HG02571 (cell line): ENCODE data around the gene TNFRSF13B.
"Not testable (repeated sequence)": the region's sequence is repeated elsewhere in the genome, so short reads cannot be mapped to it uniquely, and the experiment has no call there.

Experiments used
- ATAC-seq: cut with Tn5 transposase; IDR thresholded peaks from one replicate; pipeline ENCODE4 v1.9.1; 2021; ENCODE audit warnings: mild to moderate bottlenecking, moderate library complexity; ENCODE audit not compliant: unreplicated experiment

Gene TNFRSF13B

DNA sequence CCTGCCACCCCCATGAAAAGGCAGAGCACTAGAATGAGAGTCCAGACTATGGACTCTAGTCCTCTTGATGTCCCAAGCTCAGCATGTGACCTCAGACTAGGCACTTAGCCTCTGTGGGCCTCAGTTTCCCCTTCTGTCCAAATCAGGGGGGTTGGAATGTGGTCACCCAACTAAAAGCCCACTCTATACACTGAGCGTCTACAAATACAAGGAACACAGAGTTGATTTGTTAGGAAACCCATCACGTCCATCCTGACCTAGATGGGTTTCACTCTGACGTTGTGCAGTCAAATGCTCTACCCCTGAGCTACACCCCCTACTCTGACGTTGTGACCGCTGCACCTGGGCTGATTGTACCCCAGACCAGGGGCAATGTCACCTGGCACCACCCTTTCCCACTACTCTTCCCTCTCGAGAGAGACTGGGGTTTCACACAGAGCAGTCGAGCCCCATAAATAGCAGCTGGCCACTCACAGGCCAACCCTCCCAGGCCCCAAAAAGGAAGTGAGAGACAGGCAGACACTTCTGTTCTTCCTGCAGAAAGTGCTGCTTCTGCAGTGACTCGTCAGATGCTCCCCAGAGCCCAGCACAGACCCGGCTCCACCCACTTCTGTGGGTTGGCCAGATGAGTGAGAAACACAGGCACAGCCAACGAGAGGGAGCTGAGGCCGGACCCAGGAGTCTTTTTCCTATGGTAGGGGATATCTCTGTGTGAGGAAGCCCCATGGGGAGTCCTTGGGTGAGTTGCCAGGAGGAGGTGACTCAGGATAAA, 16.1 kb upstream of the TNFRSF13B start:
- peak; percentile 51 for ATAC-seq

DNA sequence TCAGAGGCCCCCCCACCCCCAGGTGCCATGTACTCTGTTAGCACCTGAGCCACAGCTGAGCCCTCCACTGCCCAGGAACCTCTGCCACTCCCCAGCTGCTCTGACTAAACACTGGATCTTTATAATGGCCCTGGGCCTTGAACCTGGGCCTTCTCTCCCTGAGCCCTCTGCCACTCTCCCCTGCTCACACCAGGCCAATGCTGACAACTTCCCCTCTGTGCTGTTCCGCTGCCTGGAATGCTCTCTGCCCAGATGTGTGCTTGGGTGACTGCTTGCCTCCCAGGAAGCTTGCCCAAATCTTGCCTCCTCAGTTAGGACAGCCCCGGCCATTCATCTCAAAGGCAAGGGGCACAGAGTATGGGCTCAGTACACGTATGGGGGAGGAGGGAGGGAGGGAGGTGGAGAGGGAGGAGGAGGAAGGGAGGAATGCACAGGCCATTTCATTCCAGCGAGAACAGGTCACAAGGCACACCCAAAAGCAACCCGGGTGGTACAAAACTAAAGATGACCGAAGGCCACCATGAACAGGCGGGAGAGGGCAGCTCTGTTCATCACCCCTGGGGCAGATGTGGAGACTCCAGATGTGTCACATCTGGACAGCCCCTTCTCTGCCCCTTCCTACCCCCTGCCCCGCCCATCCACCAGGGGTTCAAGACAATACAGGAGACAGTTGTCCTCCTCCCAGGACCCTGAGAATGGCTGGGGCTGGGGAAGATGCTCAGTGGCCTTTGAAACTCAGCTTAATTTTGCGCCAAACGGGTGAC, 15.3 kb upstream of the TNFRSF13B start:
- no peak for ATAC-seq

DNA sequence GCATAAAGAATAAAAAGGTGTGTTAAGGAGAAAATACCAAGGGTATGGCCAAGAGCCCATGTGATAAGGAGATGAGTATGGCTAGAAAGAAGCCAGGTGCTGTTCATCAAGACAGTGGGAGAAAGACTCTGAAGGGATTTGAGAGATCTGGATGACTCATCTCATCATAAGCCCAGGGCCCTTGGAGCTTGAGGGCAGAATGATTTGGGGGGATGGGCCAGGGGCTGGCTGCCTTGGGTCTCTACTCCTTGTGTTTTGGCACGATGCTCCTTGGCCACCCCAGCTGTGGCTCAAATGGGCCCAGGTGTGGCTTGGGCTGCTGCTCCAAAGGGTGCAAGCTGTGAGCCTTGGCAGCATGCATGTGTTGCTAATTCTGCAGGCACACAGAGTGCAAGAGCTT, 14.5 kb upstream of the TNFRSF13B start:
- ATAC-seq: no peak

DNA sequence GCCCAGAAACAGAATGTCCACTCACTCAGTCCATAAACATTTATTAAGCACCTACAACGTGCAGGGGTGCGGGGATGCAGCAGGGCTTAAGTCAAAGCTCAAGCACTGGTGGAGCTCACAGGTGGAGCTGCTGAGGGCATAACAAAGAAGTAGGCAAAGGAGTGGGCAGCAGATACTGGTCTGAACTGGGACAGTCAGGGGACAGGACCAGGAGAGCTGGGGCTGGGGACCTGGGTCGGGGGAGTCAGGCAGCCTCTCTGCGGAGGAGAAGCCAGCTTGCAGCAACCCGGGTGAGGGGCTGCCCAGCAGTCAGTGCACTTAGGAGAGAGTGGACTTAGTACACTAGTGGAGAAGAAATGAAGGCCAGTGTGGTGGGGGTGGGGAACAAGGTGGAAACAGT, 10.0 kb upstream of the TNFRSF13B start:
- no peak for ATAC-seq

DNA sequence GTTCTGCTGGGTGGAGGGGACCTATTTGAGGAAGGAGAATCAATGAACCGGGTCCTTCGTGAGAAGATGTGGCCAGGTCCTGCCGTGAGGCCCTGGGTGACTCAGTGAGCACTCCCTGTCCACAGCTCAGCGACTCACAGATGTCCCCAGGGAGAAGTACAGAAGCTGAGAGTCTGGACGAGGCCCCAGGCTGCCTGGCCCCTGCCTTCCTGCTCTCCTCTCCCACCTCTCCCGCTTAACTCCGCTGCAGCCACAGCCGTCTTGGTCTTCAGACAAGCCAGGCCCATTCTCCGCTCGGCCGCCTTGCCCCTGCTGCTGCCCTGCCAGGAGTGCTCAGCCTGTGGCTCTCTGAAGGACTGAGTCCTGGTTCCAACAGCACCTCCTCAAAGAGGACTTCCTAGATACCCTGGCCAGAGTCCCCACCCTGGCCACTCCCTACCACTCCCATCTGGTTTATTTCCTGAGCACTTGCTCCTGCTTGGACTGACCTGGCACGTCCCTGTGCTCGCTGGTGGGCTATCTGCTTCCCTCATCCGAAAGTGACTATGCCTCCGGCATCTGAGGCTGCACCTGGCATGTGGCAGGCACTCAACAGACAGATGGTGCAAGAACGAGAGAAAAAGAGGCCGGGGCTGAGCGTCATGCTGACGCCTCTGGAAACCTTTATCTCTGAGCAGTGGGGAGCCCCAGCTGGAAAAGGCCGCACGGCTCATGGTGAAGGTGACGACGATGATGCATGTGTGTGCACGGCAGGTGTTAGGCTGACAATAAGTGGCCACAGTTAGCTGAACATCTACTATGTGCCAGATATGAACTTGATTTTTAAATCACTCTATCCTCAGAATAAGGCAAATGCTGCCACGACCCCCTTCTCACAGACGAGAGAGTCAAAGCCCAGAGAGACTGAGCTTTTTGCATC, 9.2 kb upstream of the TNFRSF13B start:
- ATAC-seq: no peak

DNA sequence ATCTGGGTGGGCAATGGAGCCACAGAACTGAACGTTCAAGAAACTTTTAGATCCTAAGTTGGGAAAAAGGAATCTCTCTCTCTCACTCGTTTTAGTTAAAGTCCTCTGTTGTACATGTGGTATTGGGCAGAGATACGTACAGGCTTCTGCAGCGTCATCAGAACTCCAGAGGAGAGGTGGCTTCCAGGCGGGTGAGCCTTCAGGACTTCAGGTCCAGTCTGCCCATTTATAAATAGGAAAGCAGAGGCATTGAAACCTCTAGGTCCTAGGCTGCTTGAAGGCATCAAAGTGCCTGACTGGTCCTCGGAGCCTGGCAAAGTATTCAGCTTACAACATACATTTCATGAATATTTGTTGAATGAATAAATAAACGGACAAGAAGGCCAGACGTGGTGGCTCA, 8.1 kb upstream of the TNFRSF13B start:
- no peak for ATAC-seq

DNA sequence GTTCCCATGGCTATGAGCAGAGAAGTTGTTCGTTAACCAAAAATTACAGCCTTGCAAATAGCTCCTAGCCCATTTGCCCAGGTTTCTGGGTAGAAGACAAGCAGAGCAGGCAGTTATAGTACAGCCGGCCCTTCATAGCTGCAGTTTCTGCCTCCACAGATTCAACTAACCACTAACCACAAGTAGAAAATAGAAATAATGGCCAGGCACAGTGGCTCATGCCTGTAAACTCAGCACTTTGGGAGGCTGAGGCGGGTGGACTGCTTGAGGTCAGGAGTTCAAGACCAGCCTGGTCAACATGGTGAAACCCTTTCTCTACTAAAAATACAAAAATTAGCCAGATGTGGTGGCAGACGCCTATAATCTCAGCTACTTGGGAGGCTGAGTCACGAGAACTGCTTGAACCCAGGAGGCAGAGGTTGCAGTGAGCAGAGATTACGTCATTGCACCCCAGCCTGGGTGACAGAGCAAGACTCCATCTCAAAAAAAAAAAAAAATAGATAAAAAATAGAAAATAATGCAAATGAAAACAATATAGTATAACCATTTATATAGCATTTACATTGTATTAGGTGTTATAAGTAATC, 7.4 kb upstream of the TNFRSF13B start:
- not testable (repeated sequence) for ATAC-seq

DNA sequence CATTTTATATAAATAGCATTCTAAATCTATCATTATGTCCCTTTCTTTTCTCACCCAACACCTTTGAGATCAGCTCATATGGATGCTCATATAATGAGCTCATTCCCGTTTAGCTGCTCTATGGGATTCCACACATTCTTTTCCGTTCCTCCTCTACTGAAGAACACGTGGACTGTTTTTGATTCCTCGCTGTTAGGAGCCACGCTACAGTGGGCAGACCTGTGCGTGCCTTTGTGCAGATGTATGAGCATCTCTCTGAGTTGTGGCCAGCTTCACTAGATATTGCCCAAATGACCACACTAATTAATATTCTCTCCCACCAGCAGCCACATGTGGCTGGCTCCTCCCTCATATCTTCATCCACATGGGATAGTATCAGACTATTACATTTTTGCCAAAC, 6.0 kb upstream of the TNFRSF13B start:
- ATAC-seq: no peak

DNA sequence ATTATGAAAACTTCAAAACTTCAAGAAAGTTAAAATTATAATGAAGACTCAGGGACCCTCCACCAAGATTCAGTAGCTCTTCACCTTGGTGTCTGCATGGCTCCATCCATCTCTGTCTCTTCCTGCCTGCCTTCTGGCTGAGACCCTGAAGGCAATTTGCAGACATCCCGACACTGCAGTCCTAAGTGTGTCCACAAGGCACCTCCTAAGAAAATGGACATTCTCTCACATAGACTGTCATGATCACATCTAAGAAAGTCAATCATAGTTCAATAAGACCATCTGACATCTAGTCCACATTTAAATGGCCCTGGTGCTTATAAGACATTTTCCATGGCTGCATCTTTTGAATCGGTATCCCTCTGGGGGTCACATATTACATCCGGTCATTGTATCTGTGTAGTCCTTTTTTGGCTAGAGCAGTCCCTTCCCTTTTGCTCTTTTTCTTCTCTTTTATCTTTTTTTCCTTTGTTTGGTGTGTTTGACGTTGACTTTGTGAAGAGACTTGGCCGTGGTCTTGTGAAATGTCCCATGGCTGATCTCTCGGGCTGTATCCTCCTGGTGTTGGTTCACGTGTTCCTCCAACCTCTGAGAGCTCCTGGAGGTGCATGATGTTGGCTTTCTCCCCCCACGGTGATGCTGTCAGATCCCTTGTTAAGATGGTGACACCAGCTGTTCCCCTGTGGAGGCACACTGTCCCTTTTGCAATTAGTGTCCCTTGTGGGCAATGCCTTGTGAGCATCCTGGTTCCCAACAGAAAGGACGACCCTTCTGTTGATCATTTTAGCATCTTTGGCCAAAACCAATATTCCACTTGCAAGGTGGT, 5.0 kb upstream of the TNFRSF13B start:
- ATAC-seq: no peak

DNA sequence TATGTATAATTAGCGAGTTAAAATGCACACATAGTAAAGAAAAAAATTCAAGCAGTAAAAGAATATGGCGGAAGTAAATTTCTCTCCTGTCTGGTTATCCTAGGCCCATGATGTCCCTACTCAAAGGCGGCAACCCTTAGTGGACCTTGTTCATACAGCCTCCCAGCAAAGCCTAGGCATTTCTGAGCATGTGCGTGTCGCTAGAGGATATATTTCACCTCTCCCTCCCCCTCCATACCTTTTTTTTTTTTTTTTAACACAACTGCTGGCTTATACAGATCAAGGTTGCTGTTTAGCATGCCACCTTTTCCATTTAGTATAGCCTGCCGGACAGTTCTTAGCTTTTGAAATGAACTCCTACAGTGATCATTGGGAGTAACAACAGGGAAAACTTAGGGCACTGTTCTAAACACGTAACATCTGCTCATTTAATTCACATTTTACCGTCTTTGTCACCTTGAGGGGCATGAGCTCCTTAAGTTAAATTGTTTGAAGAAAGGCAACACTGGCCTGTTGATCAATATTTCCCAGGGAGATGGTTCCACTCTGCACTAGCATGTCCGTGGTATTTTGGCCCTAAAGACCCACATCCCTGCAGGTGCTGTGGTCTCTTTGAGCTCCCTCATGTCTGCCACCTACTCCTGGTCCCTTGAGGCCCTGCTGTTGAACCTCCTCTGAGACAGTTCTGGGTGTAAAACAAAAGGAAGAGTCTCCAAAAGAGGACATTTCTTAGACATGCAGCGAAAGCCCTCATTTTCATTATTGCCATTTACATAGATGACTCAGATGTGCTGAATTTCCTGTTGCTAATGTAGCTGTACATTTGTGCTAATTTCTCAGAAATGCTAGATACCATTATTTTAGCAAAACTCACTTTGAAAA, 4.1 kb upstream of the TNFRSF13B start:
- ATAC-seq: no peak

DNA sequence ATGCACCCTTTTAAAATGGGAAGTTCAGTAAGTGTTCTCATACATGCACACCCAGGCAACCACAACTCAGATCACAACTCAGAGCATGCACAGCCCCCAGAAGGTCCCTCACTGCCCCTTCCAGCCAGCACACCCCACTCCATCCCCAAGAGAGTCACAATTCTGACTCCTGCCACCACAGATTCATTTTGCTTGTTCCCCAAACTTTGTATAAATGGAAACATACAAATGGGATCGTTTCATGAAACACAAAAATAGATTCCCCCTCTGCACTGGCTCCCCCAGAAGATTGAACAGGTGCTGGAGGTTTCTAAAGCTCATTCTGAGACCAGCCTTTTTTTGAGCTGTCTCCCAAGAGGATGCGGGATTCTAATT, 3.3 kb upstream of the TNFRSF13B start:
- no peak for ATAC-seq

DNA sequence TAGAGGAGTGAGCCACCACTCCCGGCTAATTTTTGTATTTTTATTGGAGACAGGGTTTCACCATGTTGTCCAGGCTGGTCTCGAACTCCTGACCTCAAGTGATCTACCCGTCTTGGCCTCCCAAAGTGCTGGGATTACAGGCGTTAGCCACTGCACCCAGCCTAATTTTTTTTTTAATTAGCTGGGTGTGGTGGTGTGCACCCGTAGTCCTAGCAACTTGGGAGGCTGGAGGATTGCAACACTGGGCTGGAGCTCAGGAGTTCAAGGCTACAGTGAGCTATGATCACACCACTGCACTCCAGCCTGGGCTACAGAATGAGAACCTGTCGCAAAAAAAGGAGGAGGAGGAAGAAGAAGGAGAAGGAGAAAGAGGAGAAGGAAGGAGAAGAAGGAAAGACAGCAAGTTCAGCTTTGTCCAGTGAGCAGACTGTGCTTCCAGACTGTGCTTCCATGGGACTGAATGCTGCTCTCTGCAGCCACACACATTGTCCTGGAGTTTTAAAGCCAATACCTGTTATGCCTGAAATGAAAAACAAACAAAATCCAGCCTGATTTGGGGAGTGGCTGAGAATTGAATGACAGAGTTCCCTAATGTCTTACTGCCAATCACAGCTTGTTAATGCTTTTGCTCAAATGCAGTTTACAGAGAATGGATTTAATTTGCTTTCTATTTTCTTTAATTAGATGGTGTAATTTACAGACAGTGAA, 2.8 kb upstream of the TNFRSF13B start:
- ATAC-seq: no peak

DNA sequence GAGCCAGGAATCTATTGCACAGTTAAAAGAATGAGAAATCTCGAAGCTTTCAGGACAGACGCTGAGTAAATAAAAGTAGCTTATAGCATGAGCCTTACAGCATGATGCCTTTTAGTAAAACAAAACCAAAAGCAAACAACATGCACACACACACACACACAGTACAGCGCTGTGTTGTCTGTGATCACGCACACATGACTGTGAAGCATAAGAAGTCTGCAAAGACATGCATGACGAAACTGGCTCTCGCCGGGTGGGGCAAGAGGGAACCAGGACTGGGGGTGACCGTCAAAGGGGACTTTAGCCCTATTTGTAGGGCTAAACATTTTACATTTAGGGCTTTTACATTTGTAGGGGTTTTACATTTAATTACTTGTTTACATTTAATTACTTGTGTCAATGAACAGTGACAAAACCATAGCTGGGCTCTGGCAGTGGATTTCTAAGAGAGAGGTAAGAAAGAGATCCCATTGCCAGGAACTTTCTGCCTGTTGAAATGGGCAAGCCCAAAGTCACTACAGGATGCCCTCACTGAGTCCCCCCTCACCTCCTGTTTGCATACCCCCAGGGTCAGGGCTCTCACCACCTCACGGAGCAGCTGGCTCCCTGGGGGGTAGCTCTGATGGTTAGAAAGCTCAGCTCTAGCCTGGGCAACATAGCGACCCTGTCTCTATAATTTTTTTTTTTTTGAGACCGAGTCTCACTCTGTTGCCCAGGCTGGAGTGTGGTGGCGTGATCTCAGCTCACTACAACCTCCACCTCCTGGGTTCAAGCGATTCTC, 2.0 kb upstream of the TNFRSF13B start:
- ATAC-seq: no peak

DNA sequence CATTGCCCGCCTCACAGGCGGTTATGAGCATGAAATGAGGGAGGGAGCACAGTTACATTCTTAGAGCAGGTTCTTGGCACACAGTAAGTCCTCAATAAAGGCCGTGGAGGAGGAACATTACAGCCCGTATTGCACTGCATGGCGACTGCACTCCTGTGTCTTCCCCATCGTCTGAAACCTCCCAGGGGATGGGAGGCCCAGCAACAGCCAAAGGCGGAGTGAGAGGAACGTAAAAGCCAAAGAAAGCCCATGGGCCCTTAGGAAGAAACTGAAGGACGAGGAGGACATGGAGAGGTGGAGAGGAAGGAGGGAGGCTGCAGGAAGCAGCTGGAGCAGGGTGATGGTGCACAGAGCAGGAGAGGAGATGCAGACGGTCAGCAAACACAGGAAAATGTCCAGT, 1.1 kb upstream of the TNFRSF13B start:
- ATAC-seq: not testable (repeated sequence)

DNA sequence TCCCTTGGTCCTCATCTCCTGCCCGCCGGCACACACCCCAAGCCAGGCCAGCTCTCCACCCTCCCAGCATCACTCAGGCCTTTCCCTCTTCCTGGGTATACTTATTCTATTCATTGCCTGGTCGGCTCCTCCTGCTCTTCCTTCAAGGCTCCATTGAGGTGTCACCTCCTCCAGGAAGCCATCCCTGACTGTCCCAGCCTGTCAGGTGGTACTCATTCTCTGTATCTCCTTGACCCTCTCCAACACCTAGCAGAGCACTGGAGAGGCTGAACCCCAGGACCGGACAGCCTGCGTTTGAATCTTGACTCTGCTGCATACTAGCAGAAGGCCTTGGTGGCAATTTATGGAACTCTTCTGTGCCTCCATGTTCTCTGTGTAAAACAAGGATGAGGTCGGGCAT, 428 bp upstream of the TNFRSF13B start:
- no peak for ATAC-seq

DNA sequence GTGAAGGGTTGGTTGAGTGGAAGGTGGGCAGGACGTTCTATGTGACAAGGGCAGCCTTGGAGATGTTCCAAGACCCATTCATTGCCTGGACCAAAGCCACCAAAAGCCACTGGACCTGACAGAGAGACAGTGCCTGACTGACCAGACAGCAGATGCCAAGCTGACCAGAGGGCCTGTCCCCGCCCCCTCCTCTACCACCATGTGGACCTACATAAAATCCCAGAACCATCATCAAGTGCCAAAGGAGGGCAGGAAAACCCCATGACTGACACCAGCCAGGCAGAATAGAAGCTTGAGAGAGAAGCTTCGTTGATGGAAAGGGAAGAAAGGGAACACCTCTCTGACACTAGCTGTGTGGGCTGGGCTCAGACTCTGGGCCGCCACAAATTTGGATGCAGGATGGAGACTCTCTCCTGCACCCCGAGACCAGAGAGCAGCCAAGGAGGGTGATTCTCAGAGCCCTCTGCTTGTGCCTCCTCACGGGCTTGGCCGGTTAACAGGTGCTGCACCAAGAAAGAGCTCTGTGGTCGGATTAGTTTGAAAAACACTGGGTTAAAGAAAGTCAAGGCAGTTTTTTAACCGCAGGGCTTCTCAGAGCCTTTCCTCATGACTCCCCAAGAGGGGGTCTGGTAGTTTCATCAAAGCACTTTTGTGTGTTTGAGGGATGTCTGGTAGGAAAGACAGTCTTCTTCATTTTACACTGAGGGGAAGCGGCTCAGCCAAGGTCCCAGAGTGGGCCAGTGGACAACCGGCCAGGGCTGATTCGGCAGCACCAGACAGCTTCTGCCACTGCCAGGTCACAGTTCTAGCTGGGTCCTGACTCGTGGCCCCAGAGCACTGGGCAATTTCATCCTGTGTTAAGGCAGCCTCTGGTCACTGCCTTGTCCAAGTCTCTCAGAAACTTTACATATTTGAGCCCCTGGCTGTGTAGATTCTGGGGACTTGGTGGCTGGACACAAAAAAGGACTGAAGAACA, 1.7 kb downstream of the TNFRSF13B start:
- no peak for ATAC-seq

DNA sequence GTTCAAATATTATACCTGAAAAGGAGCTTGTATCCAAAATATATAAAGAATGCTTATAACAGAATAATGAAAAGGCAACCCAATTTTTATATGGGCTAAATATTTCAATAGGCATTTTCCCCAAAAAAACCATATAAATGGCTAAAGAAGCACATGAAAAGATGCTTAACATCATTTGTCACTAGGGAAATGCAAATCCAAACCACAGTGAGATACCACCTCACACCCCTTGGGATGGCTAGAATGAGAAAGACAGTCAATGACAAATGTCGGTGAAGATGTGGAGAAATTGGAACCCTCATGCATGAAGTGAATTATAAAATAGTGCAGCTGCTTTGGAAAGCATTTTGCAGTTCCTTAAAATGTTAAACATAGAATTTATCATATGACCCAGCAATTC, 3.1 kb downstream of the TNFRSF13B start:
- no peak for ATAC-seq
